SU-DHL-6 (cell line): ENCODE measurements around the gene MPI.
"Not testable (repeated sequence)": the region's sequence is repeated elsewhere in the genome, so short reads cannot be mapped to it uniquely, and the experiment has no call there.

Source experiments
- H2AFZ ChIP-seq: fragments of 200-600 bp; sonication (generic); 2 replicates; pipeline ENCODE4 v1.6.1; 2014; ENCODE audit warnings: low read depth, mild to moderate bottlenecking, moderate library complexity, mixed read lengths, antibody characterized with exemption, low read length; ENCODE audit not compliant: severe bottlenecking
- H3F3A ChIP-seq: fragments of 200-600 bp; shearing (Covaris generic); 2 replicates; pipeline ENCODE4 v1.6.0; 2016; ENCODE audit warnings: antibody characterized with exemption, mild to moderate bottlenecking; ENCODE audit not compliant: insufficient read depth
- H3K27ac ChIP-seq: fragments of 200-600 bp; sonication (generic); 2 replicates; pipeline ENCODE4 v1.5.1; 2016; ENCODE audit warnings: low read depth, mild to moderate bottlenecking, low read length, moderate library complexity, mixed read lengths
- H3K27me3 ChIP-seq: fragments of 200-600 bp; sonication (generic), shearing (Covaris generic); 2 replicates; pipeline ENCODE4 v1.6.0; 2014; ENCODE audit warnings: mild to moderate bottlenecking, low read length
- H3K36me3 ChIP-seq: fragments of 200-600 bp; sonication (generic); 2 replicates; pipeline ENCODE4 v1.6.1; 2014; ENCODE audit warnings: mild to moderate bottlenecking, low read length, mixed read lengths
- H3K4me2 ChIP-seq: fragments of 300-600, 200-600 bp; shearing (Covaris generic), sonication (generic); 2 replicates; pipeline ENCODE4 v1.6.0; 2014; ENCODE audit warnings: low read length, low read depth, mild to moderate bottlenecking; ENCODE audit not compliant: poor library complexity, severe bottlenecking
- H3K4me3 ChIP-seq: fragments of 200-600 bp; sonication (generic); 2 replicates; pipeline ENCODE4 v1.5.1; 2014; ENCODE audit warnings: antibody characterized with exemption, low read length, mild to moderate bottlenecking, mixed read lengths; ENCODE audit not compliant: insufficient read depth, poor library complexity, severe bottlenecking
- H3K79me2 ChIP-seq: fragments of 200-600 bp; sonication (generic); 2 replicates; pipeline ENCODE4 v1.6.1; 2014; ENCODE audit warnings: mild to moderate bottlenecking, low read length, moderate library complexity; ENCODE audit not compliant: insufficient read depth
- H3K9ac ChIP-seq: fragments of 200-600 bp; sonication (generic); 2 replicates; pipeline ENCODE4 v1.7.0; 2014; ENCODE audit warnings: mild to moderate bottlenecking, low read length
- H3K9me2 ChIP-seq: fragments of 200-600 bp; sonication (generic); replicated peaks from 2 replicates; pipeline ENCODE4 v1.6.1; 2014; ENCODE audit warnings: low read length; ENCODE audit not compliant: insufficient read depth
- H3K9me3 ChIP-seq: fragments of 200-600 bp; sonication (generic); 2 replicates; pipeline ENCODE4 v1.6.1; 2014; ENCODE audit warnings: low read length, mixed read lengths; ENCODE audit not compliant: insufficient read depth
- H4K20me1 ChIP-seq: fragments of 200-600 bp; sonication (generic); 2 replicates; pipeline ENCODE4 v1.6.1; 2014; ENCODE audit warnings: low read depth, mild to moderate bottlenecking, antibody characterized with exemption, low read length, moderate library complexity, mixed read lengths
- EZH2phosphoT487 ChIP-seq: fragments of 200-600 bp; sonication (generic), shearing (Covaris generic); conservative IDR thresholded peaks from 2 replicates; pipeline ENCODE4 v1.6.1; 2018; ENCODE audit warnings: mild to moderate bottlenecking, antibody characterized with exemption, low read length, moderate library complexity, mixed read lengths
- TF ChIP-seq, protein P1 (sequence below): fragments of 200-600 bp; sonication (generic); IDR thresholded peaks from one replicate; pipeline ENCODE4 v1.5.1; 2017; ENCODE audit warnings: antibody characterized with exemption, mild to moderate bottlenecking, low read length, moderate library complexity; ENCODE audit not compliant: insufficient read depth, poor library complexity, severe bottlenecking

Gene MPI

GRCh38 chr15:74891469-74891868 is 1.6 kb downstream of the MPI start:
- no peaks in the 10 kb centered on the region for H3K9me3 ChIP-seq
- peaks cover 4% of the 10 kb centered on the region; the same call in 1 of the 2 replicates for H3K79me2 ChIP-seq
- H3K36me3 ChIP-seq: no peaks in the 10 kb centered on the region
- no peak overlapping the region for H3K4me3 ChIP-seq
- H3F3A ChIP-seq: no peaks in the 10 kb centered on the region
- H3K9ac ChIP-seq: no peak overlapping the region
- no peaks in the 10 kb centered on the region for H3K9me2 ChIP-seq
- no peaks in the 10 kb centered on the region for H4K20me1 ChIP-seq
- no peaks in the 10 kb centered on the region for H3K27me3 ChIP-seq
- TF ChIP-seq, protein P1, sequence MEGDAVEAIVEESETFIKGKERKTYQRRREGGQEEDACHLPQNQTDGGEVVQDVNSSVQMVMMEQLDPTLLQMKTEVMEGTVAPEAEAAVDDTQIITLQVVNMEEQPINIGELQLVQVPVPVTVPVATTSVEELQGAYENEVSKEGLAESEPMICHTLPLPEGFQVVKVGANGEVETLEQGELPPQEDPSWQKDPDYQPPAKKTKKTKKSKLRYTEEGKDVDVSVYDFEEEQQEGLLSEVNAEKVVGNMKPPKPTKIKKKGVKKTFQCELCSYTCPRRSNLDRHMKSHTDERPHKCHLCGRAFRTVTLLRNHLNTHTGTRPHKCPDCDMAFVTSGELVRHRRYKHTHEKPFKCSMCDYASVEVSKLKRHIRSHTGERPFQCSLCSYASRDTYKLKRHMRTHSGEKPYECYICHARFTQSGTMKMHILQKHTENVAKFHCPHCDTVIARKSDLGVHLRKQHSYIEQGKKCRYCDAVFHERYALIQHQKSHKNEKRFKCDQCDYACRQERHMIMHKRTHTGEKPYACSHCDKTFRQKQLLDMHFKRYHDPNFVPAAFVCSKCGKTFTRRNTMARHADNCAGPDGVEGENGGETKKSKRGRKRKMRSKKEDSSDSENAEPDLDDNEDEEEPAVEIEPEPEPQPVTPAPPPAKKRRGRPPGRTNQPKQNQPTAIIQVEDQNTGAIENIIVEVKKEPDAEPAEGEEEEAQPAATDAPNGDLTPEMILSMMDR: no peak
- TF ChIP-seq EZH2phosphoT487: no peak
- H3K4me2 ChIP-seq: no peak overlapping the region
- H3K27ac ChIP-seq: no peak overlapping the region
- H2AFZ ChIP-seq: no peak overlapping the region

DNA sequence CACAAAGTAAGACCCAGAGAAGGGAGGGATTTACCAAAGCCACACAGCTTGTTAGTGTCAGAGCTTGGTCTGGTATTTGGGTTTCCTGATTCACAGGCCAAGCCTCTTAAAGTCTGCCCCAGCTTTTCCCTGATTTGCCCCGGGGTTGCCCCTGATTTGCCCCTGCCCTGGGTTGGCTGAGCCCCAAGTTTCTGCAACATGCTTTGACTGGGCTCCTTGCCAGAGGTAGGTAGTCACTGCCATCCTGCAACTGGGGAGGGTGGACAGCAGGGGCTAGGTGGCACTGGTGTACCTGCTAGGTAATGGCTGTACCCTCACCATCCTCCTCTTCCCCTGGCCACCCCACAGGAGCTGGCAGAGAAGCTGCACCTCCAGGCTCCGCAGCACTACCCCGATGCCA is 2.5 kb downstream of the MPI start:
- H3F3A ChIP-seq: no peaks in the 10 kb centered on the region
- TF ChIP-seq, protein P1: no peak
- no peak for TF ChIP-seq EZH2phosphoT487
- H3K27ac ChIP-seq: no peak overlapping the region
- no peaks in the 10 kb centered on the region for H4K20me1 ChIP-seq
- H3K9me3 ChIP-seq: no peaks in the 10 kb centered on the region
- H3K27me3 ChIP-seq: no peaks in the 10 kb centered on the region
- no peaks in the 10 kb centered on the region for H3K36me3 ChIP-seq
- no peak overlapping the region for H3K9ac ChIP-seq
- no peaks in the 10 kb centered on the region for H3K9me2 ChIP-seq
- no peak overlapping the region for H3K4me3 ChIP-seq
- H2AFZ ChIP-seq: no peak overlapping the region
- H3K79me2 ChIP-seq: peaks cover 4% of the 10 kb centered on the region; the same call in 1 of the 2 replicates
- H3K4me2 ChIP-seq: no peak overlapping the region

GRCh38 chr15:74892931-74893330 is 3.1 kb downstream of the MPI start:
- Histone ChIP-seq H3K27ac (no peak overlapping the region), H3K4me3 (no peak overlapping the region), H3K9me3 (no peaks in the 10 kb centered on the region), H3K9me2 (no peaks in the 10 kb centered on the region), H3K36me3 (no peaks in the 10 kb centered on the region), H3K9ac (no peak overlapping the region), H3K27me3 (no peaks in the 10 kb centered on the region), H2AFZ (no peak overlapping the region), H3F3A (no peaks in the 10 kb centered on the region), H3K79me2 (peaks cover 4% of the 10 kb centered on the region; the same call in 1 of the 2 replicates), H4K20me1 (no peaks in the 10 kb centered on the region), H3K4me2 (no peak overlapping the region)
- no peak for TF ChIP-seq EZH2phosphoT487

- no peak for TF ChIP-seq EZH2phosphoT487
- TF ChIP-seq, protein P1: no peak
- Histone ChIP-seq H3K27ac (no peak overlapping the region), H3K4me2 (no peak overlapping the region), H3K9me2 (no peaks in the 10 kb centered on the region), H4K20me1 (no peaks in the 10 kb centered on the region), H3K36me3 (no peaks in the 10 kb centered on the region), H3F3A (no peaks in the 10 kb centered on the region), H3K9ac (no peak overlapping the region), H3K4me3 (no peak overlapping the region), H3K9me3 (no peaks in the 10 kb centered on the region), H3K27me3 (no peaks in the 10 kb centered on the region), H2AFZ (no peak overlapping the region), H3K79me2 (peaks cover 4% of the 10 kb centered on the region; the same call in 1 of the 2 replicates)
These were observed 3.8 kb downstream of the MPI start for GRCh38 chr15:74893627-74894026.

- H3K36me3 ChIP-seq, H3K4me3 ChIP-seq, H3K27ac ChIP-seq, H3K9ac ChIP-seq, H3K79me2 ChIP-seq, H4K20me1 ChIP-seq, H3K4me2 ChIP-seq, H3K27me3 ChIP-seq, H3K9me3 ChIP-seq, H3F3A ChIP-seq, H2AFZ ChIP-seq, H3K9me2 ChIP-seq: not testable (repeated sequence)
These were observed 4.5 kb downstream of the MPI start for GRCh38 chr15:74894383-74894782.
